Nephron progenitor cell (in vitro differentiated cells): ENCODE data around the gene SYT13.

Source experiments
- DNase-seq: peaks from one replicate; pipeline ENCODE4 v3.0.0; 2021
- H3K27ac Mint-ChIP-seq: 2 replicates; pipeline ENCODE4 v1.8.0; 2021; ENCODE audit warnings: mild to moderate bottlenecking, moderate library complexity, mixed read lengths
- H3K27me3 Mint-ChIP-seq: 2 replicates; pipeline ENCODE4 v1.8.0; 2021; ENCODE audit warnings: mild to moderate bottlenecking, low read depth, mixed read lengths; ENCODE audit not compliant: poor library complexity
- H3K36me3 Mint-ChIP-seq: 2 replicates; pipeline ENCODE4 v1.8.0; 2021; ENCODE audit warnings: low read depth, mixed read lengths
- H3K4me1 Mint-ChIP-seq: 2 replicates; pipeline ENCODE4 v1.8.0; 2021; ENCODE audit warnings: mixed read lengths
- H3K4me3 Mint-ChIP-seq: 2 replicates; pipeline ENCODE4 v1.8.0; 2021; ENCODE audit warnings: mild to moderate bottlenecking, moderate library complexity, mixed read lengths
- H3K9me3 Mint-ChIP-seq: 2 replicates; pipeline ENCODE4 v1.8.0; 2021; ENCODE audit warnings: mild to moderate bottlenecking, moderate library complexity, mixed read lengths
- TF ChIP-seq, protein P1 (sequence below): fragments of 200-600 bp; sonication (generic); IDR thresholded peaks from 2 replicates; pipeline ENCODE4 v1.5.0; 2021; ENCODE audit warnings: antibody characterized with exemption

Gene SYT13

DNA sequence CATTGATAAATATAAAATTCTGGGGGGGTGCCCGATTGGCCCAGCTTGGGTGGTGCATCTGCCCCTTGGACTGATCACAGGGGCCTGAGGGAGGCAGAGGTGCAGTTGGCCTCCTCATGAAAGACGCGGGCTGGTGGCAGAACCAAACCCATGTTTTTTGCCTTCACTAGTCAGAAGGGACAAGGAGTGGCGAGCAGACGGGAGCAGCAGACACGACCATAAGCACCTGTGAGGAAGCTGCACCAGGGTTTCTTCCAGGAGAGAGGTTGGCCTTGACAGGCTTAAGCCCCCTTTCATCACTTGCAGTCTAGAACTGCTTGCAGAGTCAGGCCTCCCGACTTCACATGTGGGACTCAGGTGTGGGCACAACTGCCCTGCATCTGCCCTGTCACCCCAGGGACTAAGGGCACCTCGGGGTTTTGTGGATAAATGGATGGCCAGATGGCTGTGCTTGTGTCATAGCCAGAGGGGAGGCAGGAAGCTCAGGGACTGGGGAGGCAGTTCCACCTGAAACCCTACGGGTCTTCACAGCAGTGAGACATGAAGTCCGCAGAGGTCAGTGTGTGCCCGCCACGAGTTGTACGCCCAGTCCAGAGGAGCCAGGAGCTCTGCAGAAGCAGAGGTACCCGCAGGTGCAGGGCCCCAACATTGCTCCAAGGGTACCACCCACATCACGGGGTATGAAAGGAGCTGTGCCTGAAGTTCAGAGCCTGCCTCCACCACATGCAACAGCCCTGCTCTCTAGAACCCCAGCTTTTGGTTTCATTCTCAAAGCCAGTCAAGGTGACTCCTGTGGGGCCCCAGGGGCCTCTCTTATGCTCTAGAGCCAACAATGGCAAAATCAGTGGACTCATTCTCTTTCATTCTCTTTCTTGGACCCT lies 18.2 kb upstream of the SYT13 start:
- Mint-ChIP-seq H3K4me3 (no peak overlapping the region), H3K9me3 (no peaks in the 10 kb centered on the region), H3K4me1 (peaks cover 24% of the 10 kb centered on the region), H3K27ac (no peak overlapping the region), H3K36me3 (no peaks in the 10 kb centered on the region), H3K27me3 (peaks cover 36% of the 10 kb centered on the region)
- DNase-seq = no peak
- TF ChIP-seq, protein P1, sequence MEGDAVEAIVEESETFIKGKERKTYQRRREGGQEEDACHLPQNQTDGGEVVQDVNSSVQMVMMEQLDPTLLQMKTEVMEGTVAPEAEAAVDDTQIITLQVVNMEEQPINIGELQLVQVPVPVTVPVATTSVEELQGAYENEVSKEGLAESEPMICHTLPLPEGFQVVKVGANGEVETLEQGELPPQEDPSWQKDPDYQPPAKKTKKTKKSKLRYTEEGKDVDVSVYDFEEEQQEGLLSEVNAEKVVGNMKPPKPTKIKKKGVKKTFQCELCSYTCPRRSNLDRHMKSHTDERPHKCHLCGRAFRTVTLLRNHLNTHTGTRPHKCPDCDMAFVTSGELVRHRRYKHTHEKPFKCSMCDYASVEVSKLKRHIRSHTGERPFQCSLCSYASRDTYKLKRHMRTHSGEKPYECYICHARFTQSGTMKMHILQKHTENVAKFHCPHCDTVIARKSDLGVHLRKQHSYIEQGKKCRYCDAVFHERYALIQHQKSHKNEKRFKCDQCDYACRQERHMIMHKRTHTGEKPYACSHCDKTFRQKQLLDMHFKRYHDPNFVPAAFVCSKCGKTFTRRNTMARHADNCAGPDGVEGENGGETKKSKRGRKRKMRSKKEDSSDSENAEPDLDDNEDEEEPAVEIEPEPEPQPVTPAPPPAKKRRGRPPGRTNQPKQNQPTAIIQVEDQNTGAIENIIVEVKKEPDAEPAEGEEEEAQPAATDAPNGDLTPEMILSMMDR = no peak

GRCh38 chr11:45303316-45303715 lies 17.2 kb upstream of the SYT13 start:
- H3K4me1 Mint-ChIP-seq = peaks cover 33% of the 10 kb centered on the region
- no peaks in the 10 kb centered on the region for H3K36me3 Mint-ChIP-seq
- H3K4me3 Mint-ChIP-seq = no peak overlapping the region
- TF ChIP-seq, protein P1 = no peak
- no peak overlapping the region for H3K27ac Mint-ChIP-seq
- H3K27me3 Mint-ChIP-seq = peaks cover 36% of the 10 kb centered on the region
- H3K9me3 Mint-ChIP-seq = no peaks in the 10 kb centered on the region
- DNase-seq = no peak

DNA sequence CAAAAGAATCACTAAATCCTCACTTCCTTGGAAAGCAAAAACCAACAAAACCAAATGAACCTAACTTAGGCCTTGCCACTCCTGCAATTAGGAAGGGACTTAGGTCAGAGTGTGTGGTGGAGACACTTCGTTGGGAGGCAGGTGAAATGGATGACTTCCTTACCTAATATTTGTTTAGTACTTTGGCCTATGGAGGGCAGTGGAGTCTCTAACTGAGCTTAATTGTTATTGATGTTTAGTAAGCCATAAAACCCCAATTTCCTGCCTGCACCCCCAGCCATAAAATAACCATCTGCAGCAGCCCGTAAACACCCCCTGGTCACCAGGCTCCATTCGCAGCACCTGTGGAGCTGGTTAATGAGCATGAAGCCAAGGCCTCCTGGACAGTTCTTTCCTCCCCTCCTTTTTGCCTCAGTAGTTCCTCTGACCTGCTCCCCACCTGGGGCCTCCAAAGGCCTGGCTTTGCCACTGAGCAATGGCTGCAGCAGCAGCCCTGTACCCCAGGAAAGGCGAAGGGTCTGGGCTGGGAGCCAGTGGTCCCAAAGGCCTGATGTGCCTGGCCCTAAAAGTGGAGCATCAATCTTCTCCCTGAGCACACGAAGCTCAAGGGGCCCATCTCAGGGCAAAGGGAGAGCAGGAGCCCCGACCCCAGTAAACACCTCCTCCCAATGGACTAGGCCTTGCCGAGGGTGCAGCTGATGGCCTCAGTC lies 15.6 kb upstream of the SYT13 start:
- Mint-ChIP-seq H3K4me3 (no peak overlapping the region), H3K27ac (no peak overlapping the region), H3K4me1 (peaks cover 33% of the 10 kb centered on the region), H3K9me3 (peaks cover 3% of the 10 kb centered on the region), H3K36me3 (no peaks in the 10 kb centered on the region), H3K27me3 (peaks cover 45% of the 10 kb centered on the region)
- TF ChIP-seq, protein P1 = no peak
- DNase-seq = no peak

- Mint-ChIP-seq H3K4me3 (no peak overlapping the region), H3K27ac (no peak overlapping the region), H3K36me3 (no peaks in the 10 kb centered on the region), H3K27me3 (peaks cover 48% of the 10 kb centered on the region), H3K4me1 (peaks cover 33% of the 10 kb centered on the region), H3K9me3 (peaks cover 3% of the 10 kb centered on the region)
- TF ChIP-seq, protein P1 = no peak
- DNase-seq = no peak
These were observed 14.6 kb upstream of the SYT13 start for GRCh38 chr11:45300715-45301114.

DNA sequence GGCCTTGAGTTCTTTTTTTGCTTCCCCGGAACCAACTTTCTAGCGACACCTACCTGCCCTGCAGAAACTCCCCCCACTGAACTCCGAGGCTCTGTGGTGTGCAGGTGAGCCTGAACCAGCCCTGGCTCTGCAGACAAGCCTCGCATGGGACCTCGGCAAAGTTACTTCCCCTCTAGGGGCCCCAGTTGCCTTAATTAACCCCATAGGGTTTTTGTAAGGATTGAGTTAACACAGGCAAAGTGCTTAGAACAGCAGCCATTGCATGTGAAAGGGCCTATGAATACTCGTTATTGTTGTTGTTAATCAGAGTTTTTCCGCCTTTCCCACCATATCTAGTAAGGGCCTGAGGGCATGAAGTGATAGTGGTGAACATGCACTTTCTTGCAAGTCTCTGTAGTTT lies 12.6 kb upstream of the SYT13 start:
- H3K27me3 Mint-ChIP-seq = peaks cover 44% of the 10 kb centered on the region
- no peak overlapping the region for H3K27ac Mint-ChIP-seq
- peaks cover 3% of the 10 kb centered on the region for H3K9me3 Mint-ChIP-seq
- peaks cover 33% of the 10 kb centered on the region for H3K4me1 Mint-ChIP-seq
- DNase-seq = no peak
- H3K4me3 Mint-ChIP-seq = no peak overlapping the region
- TF ChIP-seq, protein P1 = no peak
- H3K36me3 Mint-ChIP-seq = no peaks in the 10 kb centered on the region
